Cardiac fibroblast (primary cell): ENCODE measurements around the gene TRIM31.

Source experiments
- DNase-seq, 2 donors: peaks; one replicate each; pipeline versions ENCODE4 v3.0.0 to v3.0.0-alpha.2; 2010; ENCODE audit warnings: low read depth in 2 of 2
- H3K4me3 ChIP-seq, 2 donors: replicated peaks in 1 of 2; 1 replicate in 1 of 2; 2 replicates in 1 of 2; pipeline ENCODE4 v1.5.1; 2011; ENCODE audit warnings: low read depth in 2 of 2, low read length in 2 of 2, mild to moderate bottlenecking in 2 of 2, moderate library complexity in 1 of 2
- CTCF ChIP-seq: IDR thresholded peaks from one replicate; pipeline ENCODE4 v1.5.1; 2011; ENCODE audit warnings: low read depth, mild to moderate bottlenecking, low read length, inconsistent platforms

Gene TRIM31

GRCh38 chr6:30093951-30094661 lies 18.8 kb downstream of the TRIM31 start:
- no peak for TF ChIP-seq CTCF
- DNase-seq, result no peak
- H3K4me3 ChIP-seq, result no peak overlapping the region

GRCh38 chr6:30092852-30093543 lies 19.9 kb downstream of the TRIM31 start:
- no peak for DNase-seq
- no peak overlapping the region for H3K4me3 ChIP-seq
- no peak for TF ChIP-seq CTCF

DNA sequence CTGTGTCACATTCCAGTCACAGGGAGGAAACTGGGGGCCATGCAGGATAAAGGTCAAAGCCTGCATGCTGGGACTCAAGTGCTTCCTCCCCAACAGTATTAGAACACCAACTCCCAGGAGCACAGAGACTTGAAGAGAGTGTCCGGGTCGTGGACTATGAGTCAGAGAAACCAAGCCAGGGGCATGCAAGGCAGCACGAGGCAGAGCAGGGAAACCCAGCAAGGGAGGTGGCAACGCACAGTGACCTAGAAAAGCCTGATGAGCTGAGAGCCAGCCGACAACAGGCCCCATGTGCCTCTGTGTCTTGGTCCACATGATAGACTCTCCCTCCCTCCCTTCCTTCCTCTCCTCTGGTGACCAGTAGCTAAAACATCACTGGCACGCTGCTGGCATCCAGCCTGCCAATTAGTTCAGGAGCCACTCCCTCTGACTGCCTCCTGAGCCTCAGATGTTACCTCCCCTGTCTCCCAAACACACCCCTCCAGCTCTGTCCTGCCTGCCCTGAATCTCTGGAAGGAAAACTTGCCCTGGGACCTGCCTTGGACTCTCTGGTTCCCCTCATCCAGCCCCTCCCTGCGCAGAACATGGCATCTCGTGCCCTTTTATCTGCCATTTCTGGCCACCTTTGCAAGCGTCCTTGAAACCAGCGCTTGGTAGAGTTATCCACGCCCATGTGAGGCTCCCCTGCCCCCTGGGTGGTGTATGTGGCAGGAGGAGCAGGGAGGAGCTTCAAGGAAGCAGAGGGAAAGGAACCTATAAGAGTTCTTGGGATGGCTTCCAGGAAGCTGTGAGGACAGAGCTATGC lies 21.1 kb downstream of the TRIM31 start:
- no peak overlapping the region for H3K4me3 ChIP-seq
- DNase-seq, result peak; percentile 67 to 75
- TF ChIP-seq CTCF, result no peak

GRCh38 chr6:30087876-30088275 lies 25.0 kb downstream of the TRIM31 start:
- no peak for TF ChIP-seq CTCF
- no peak overlapping the region for H3K4me3 ChIP-seq
- no peak for DNase-seq

DNA sequence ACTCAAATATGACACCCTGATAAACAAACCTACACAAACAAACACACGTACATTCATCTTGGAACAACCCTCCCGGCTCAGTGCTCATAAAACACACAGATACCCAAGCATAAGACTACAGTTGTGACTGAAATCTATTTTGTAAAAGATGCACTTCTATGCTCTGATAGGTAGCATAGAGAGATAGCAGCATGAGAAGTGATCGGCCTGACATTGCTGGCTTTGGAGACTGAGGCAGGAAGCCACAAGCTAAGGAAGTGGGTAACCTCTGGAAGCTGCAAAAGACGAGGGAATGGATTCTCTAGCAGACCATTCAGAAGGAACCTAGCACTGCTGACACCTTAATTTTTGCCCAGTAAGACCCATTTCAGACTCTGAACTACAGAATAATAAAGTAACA lies 35.7 kb downstream of the TRIM31 start:
- H3K4me3 ChIP-seq, result no peak overlapping the region
- no peak for TF ChIP-seq CTCF
- no peak for DNase-seq

- no peak overlapping the region for H3K4me3 ChIP-seq
- peak; percentile 42 for TF ChIP-seq CTCF
- DNase-seq, result no peak
Measured at GRCh38 chr6:30075790-30076732, 36.8 kb downstream of the TRIM31 start.
